Activated CD4-positive, alpha-beta T cell treated with anti-CD3 and anti-CD28 coated beads, Interleukin-2, amount 50 U/mL, for 16 hours (primary cell): ENCODE measurements around the gene FUT4.
"Not testable (repeated sequence)": the region's sequence is repeated elsewhere in the genome, so short reads cannot be mapped to it uniquely, and the experiment has no call there.

Source experiments
- DNase-seq: peaks from one replicate; pipeline ENCODE4 v3.0.0-alpha.2; 2020

The FUT4 gene

GRCh38 chr11:94533696-94534630 lies 9.8 kb upstream of the FUT4 start:
- DNase-seq: no peak

DNA sequence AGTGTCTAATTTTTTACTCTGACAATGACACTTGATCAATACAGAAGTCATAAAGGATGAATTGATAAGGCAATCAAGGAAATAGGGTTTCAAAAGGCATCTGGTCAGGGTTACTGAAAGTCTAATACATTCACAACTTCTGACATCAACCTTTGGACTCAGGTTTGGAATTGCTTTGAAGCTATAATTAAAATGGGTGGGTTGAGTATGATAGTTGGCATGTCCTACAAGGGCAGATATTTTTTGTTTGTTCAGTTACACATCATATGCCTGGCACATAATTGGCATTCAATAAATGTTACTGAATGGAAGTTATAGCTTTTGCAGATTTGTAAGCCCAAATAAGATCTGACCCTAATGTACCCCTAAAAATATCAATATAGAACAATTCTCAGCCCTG lies 7.3 kb upstream of the FUT4 start:
- no peak for DNase-seq

- DNase-seq: no peak
Observed at GRCh38 chr11:94537031-94537600, 6.6 kb upstream of the FUT4 start.

DNA sequence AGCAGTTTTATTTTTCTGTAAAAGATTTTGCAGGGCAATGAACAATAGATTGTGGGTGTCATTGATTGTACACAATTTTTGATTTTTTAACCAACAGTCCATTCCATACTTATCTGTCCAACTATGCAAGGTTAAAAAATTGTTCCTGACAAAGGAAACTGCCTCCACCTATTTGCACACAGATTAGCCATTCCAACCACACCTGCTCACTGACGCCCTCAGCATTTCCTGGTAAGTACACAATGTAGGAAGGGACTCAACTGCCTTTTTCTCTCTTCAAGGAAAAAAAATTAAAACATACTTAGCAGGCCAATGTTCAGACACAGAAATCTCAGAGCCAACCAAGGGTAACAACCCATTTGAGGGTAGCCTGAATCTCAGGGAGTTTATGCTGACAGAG lies 4.3 kb upstream of the FUT4 start:
- no peak for DNase-seq

GRCh38 chr11:94544646-94545263 lies 1.0 kb downstream of the FUT4 start:
- peak; percentile 6 for DNase-seq

GRCh38 chr11:94545264-94546161 lies 1.8 kb downstream of the FUT4 start:
- DNase-seq: no peak

DNA sequence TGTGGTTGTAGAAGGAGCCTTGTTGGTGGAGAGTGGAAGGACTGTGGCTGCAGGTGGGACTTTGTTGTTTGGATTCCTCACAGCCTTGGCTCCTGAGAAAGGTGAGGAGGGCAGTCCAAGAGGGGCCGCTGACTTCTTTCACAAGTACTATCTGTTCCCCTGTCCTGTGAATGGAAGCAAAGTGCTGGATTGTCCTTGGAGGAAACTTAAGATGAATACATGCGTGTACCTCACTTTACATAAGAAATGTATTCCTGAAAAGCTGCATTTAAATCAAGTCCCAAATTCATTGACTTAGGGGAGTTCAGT lies 2.4 kb downstream of the FUT4 start:
- DNase-seq: no peak

DNA sequence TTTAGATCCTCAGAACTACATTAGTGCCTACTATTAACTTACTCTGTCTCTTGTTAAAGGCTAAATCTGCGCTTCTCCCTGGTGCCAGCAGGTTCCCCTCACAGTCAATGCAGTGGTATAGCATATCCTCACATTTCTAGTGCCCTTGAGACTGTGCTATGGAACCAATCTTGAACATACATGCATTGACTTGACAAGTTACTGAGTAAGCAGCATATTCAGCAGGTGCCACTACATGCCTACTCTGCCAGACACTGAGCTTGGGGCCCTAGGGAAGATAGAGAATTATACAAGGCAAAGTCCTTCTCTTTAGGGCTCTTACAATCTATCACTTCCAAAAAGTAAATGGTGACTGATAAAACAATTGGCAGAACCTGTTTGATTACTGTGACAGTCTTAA lies 3.2 kb downstream of the FUT4 start:
- peak; percentile 5 for DNase-seq

DNA sequence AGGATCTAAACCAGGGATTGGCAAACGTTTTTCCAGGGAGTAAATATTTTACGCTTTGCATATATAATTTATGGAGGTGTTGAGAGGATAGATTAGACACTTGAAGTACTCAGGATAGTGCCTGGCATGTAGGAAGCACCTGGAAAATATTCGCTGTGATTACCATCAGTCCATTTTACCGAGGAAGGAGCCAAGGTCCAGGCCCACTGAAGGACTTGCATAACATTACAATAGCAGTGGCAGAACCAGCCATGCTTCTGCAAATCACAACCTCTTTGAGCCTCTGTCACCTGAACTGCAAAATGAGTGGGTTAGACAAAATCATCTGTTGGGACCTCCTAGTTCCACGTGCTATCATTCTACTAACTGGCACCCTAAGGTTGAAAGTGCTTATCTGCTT lies 5.4 kb downstream of the FUT4 start:
- no peak for DNase-seq

- DNase-seq: no peak
Observed at GRCh38 chr11:94550513-94550912, 6.8 kb downstream of the FUT4 start.

- DNase-seq: no peak
Observed at GRCh38 chr11:94553938-94554337, 10.2 kb downstream of the FUT4 start.

DNA sequence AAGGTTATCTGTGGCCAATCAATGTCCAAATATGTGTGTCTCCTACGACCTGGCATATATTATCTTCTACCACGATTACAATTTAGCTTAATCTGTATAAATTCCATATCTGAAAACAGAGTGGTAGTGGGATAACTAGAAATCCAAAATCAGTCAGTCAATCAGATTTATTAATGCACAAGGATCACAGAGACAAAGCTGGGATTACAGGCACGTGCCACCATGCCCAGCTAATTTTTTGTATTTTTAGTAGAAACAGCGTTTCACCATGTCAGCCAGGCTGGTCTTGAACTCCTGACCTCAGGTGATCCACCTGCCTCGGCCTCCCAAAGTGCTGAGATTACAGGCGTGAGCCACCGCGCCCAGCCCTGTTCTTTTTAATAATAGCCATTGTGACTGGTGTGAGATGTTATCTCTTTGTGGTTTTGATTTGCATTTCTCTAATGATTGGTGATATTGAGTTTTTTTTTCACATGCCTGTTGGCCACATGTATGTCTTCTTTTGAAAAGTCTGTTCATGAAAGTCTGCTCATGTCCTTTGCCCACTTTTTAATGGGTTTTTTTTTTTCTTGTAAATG lies 12.1 kb downstream of the FUT4 start:
- DNase-seq: not testable (repeated sequence)

GRCh38 chr11:94557421-94557820 lies 13.7 kb downstream of the FUT4 start:
- DNase-seq: no peak

DNA sequence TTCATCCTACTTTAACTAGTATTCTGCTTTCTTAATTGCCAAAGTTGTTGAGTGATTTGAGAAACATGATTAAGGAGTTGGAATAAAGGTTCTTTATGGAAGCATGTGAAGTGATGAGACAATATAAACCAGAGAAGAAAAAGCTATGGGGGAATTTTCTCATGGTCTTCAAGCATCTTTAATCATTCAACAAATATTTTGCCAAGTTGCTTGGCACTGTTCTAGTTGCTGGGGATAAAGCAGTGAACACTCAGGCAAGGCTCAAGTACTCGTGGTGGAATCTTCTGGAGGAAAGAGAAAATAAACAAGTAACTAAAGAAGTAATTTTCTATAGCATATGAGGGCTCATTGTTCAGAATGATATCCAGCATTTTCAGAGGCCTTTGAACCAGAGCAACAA lies 14.3 kb downstream of the FUT4 start:
- no peak for DNase-seq

- no peak for DNase-seq
Observed at GRCh38 chr11:94558468-94558867, 14.7 kb downstream of the FUT4 start.

- no peak for DNase-seq
Observed at GRCh38 chr11:94558932-94559331, 15.2 kb downstream of the FUT4 start.

DNA sequence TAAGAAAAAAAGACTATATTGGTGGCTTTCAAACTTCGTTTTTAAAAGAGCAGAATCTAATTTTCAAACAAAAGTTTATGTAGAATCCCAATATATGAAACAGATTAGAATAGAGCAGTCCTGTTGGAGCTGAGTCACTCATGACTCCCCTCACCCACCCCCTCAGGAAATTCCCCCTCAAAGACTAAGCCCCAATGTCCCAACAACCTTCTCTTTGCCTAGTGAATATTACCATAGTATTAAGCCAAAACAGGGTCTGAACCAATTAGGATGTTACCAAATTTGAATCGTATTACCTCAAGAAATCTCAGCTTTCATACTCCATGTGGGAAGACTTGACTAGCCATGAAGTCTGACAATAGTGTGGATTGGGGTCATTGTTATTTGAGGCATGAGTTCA lies 15.6 kb downstream of the FUT4 start:
- DNase-seq: no peak

GRCh38 chr11:94560834-94561233 lies 17.1 kb downstream of the FUT4 start:
- no peak for DNase-seq

- DNase-seq: no peak
Observed at GRCh38 chr11:94563176-94563847, 19.6 kb downstream of the FUT4 start.

- no peak for DNase-seq
Observed at GRCh38 chr11:94563848-94564467, 20.2 kb downstream of the FUT4 start.

DNA sequence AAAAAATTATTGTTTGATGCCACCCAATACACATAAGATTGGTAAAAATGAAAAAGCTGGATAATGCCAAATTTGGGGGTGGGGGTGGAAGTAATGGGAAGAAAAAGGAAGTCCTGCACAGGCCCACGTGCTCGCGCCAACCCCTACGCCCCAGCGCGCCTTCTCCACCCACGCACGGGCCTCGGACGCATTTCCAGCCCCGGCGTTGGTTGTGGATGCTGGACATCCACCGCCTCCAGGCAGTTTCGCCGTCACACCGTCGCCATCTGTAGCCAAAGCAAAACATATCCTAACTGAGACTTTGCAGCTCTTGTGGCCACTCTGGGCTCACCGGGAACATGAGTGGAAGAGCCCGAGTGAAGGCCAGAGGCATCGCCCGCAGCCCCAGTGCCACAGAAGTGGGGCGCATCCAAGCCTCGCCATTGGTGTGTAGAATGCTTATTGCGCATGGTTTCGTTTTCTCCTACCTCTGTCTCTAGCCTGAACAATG lies 23.5 kb downstream of the FUT4 start, which contains the start of gene PIWIL4:
TSS of gene PIWIL4 (plus strand) at position 188 of the 490 bp plus-strand sequence. CDS start at position 339, 151 bp downstream.
- no peak for DNase-seq
